K562 (cell line): Measurements from ENCODE around the gene DHCR24.

ENCODE experiments used
- CEBPB ChIP-seq: fragments of 450-650 bp; IDR thresholded peaks from 2 replicates; pipeline ENCODE4 v1.6.1; 2016; ENCODE audit warnings: missing genetic modification characterization, missing compliant biosample characterization
- CHD2 ChIP-seq: IDR thresholded peaks from 2 replicates; pipeline ENCODE4 v1.6.1; 2011; ENCODE audit warnings: low read depth, low read length
- GTF2F1 ChIP-seq: IDR thresholded peaks from 2 replicates; pipeline ENCODE4 v1.6.1; 2011; ENCODE audit warnings: low read depth, low read length, improper control_type of control experiment
- HNRNPL ChIP-seq: fragments of 200-400 bp; formaldehyde crosslinking; IDR thresholded peaks from 2 replicates; pipeline ENCODE4 v1.6.1; 2017; ENCODE audit warnings: low read depth, mild to moderate bottlenecking, low read length
- MYNN ChIP-seq, 2 experiments: sonication (generic); formaldehyde crosslinking in 1 of 2; IDR thresholded peaks; 2 replicates each; pipeline versions ENCODE4 v1.5.0 to v1.6.1; 2016 to 2020; ENCODE audit warnings: antibody characterized with exemption in 1 of 2, missing genetic modification reagents in 1 of 2
- POLR2AphosphoS5 ChIP-seq: IDR thresholded peaks from 2 replicates; pipeline ENCODE4 v1.6.1; 2011; ENCODE audit warnings: mild to moderate bottlenecking, low read depth, low read length, moderate library complexity; ENCODE audit not compliant: control insufficient read depth, insufficient read depth
- ZZZ3 ChIP-seq: fragments of 450-650 bp; IDR thresholded peaks from 2 replicates; pipeline ENCODE4 v1.6.1; 2016; ENCODE audit warnings: antibody characterized with exemption, mild to moderate bottlenecking, moderate library complexity
- TF ChIP-seq, protein P1 (sequence below): sonication (generic); formaldehyde crosslinking; IDR thresholded peaks from 2 replicates; pipeline ENCODE4 v1.9.0; 2022; ENCODE audit warnings: mild to moderate bottlenecking, missing genetic modification reagents
- TF ChIP-seq, protein P2 (sequence below), 2 experiments: fragments of 450-650 bp; formaldehyde crosslinking in 1 of 2; IDR thresholded peaks; 2 replicates each; pipeline versions ENCODE4 v1.4.0 to v1.6.1; 2014 to 2020; ENCODE audit warnings: mild to moderate bottlenecking in 2 of 2, borderline replicate concordance in 1 of 2, low read depth in 1 of 2
- TF ChIP-seq, protein P3 (sequence below), 3 experiments: IDR thresholded peaks in 2 of 3; conservative IDR thresholded peaks in 1 of 3; 2 replicates each; pipeline ENCODE4 v1.5.1; 2011 to 2012; ENCODE audit warnings: low read length in 3 of 3, mild to moderate bottlenecking in 3 of 3, control low read depth in 2 of 3, improper control_type of control experiment in 1 of 3, inconsistent platforms in 1 of 3, low read depth in 1 of 3, mixed read lengths in 1 of 3, moderate library complexity in 1 of 3; ENCODE audit not compliant: insufficient read depth in 2 of 3
- TF ChIP-seq, protein P4 (sequence below): fragments of 250-450 bp; sonication (Bioruptor Pico); IDR thresholded peaks from 2 replicates; pipeline ENCODE4 v1.5.0; 2021
- TF ChIP-seq, protein P5 (sequence below): fragments of 450-650 bp; IDR thresholded peaks from 2 replicates; pipeline ENCODE4 v1.6.1; 2016

DNA sequence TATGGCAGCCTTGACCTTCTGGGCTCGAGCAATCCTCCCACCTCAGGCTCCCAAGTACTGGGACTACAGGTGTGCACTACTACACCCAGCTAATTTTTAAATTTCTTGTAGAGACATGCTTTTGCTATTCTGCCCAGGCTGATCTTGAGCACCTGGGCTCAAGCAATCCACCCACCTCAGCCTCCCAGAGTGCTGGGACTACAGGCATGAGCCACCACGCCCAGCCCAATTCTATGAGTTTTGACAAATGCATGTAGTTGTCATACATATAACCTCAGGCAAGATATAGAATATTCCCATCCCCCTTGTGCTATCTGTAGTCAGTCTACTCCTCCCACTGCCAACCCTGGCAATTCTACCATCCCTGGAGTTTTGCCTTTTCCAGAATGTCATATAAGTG is 47.2 kb downstream of the DHCR24 start:
- TF ChIP-seq GTF2F1 (no peak), POLR2AphosphoS5 (no peak), MYNN (IDR thresholded peaks at IDR 0.05) (no peak), MYNN (CRISPR knock-in tag; IDR thresholded peaks at IDR 0.05) (no peak), CHD2 (no peak), ZZZ3 (no peak), CEBPB (tag) (no peak), HNRNPL (no peak)
- TF ChIP-seq, protein P1, sequence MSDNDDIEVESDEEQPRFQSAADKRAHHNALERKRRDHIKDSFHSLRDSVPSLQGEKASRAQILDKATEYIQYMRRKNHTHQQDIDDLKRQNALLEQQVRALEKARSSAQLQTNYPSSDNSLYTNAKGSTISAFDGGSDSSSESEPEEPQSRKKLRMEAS (CRISPR knock-in tag): no peak
- TF ChIP-seq, protein P2, sequence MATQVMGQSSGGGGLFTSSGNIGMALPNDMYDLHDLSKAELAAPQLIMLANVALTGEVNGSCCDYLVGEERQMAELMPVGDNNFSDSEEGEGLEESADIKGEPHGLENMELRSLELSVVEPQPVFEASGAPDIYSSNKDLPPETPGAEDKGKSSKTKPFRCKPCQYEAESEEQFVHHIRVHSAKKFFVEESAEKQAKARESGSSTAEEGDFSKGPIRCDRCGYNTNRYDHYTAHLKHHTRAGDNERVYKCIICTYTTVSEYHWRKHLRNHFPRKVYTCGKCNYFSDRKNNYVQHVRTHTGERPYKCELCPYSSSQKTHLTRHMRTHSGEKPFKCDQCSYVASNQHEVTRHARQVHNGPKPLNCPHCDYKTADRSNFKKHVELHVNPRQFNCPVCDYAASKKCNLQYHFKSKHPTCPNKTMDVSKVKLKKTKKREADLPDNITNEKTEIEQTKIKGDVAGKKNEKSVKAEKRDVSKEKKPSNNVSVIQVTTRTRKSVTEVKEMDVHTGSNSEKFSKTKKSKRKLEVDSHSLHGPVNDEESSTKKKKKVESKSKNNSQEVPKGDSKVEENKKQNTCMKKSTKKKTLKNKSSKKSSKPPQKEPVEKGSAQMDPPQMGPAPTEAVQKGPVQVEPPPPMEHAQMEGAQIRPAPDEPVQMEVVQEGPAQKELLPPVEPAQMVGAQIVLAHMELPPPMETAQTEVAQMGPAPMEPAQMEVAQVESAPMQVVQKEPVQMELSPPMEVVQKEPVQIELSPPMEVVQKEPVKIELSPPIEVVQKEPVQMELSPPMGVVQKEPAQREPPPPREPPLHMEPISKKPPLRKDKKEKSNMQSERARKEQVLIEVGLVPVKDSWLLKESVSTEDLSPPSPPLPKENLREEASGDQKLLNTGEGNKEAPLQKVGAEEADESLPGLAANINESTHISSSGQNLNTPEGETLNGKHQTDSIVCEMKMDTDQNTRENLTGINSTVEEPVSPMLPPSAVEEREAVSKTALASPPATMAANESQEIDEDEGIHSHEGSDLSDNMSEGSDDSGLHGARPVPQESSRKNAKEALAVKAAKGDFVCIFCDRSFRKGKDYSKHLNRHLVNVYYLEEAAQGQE (IDR thresholded peaks at IDR 0.05; ENCODE audit: borderline replicate concordance): no peak
- TF ChIP-seq, protein P2 (CRISPR knock-in tag; IDR thresholded peaks at IDR 0.05; ENCODE audit: low read depth): no peak
- TF ChIP-seq, protein P3, sequence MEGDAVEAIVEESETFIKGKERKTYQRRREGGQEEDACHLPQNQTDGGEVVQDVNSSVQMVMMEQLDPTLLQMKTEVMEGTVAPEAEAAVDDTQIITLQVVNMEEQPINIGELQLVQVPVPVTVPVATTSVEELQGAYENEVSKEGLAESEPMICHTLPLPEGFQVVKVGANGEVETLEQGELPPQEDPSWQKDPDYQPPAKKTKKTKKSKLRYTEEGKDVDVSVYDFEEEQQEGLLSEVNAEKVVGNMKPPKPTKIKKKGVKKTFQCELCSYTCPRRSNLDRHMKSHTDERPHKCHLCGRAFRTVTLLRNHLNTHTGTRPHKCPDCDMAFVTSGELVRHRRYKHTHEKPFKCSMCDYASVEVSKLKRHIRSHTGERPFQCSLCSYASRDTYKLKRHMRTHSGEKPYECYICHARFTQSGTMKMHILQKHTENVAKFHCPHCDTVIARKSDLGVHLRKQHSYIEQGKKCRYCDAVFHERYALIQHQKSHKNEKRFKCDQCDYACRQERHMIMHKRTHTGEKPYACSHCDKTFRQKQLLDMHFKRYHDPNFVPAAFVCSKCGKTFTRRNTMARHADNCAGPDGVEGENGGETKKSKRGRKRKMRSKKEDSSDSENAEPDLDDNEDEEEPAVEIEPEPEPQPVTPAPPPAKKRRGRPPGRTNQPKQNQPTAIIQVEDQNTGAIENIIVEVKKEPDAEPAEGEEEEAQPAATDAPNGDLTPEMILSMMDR (IDR thresholded peaks at IDR 0.05 in 2 of 3, conservative IDR thresholded peaks at IDR 0.05 in 1 of 3; ENCODE audit: insufficient read depth in 2 of 3, low read depth in 1 of 3, low read length in 3 of 3): no peak
- TF ChIP-seq, protein P4, sequence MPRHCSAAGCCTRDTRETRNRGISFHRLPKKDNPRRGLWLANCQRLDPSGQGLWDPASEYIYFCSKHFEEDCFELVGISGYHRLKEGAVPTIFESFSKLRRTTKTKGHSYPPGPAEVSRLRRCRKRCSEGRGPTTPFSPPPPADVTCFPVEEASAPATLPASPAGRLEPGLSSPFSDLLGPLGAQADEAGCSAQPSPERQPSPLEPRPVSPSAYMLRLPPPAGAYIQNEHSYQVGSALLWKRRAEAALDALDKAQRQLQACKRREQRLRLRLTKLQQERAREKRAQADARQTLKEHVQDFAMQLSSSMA (CRISPR knock-in tag): no peak
- TF ChIP-seq, protein P5, sequence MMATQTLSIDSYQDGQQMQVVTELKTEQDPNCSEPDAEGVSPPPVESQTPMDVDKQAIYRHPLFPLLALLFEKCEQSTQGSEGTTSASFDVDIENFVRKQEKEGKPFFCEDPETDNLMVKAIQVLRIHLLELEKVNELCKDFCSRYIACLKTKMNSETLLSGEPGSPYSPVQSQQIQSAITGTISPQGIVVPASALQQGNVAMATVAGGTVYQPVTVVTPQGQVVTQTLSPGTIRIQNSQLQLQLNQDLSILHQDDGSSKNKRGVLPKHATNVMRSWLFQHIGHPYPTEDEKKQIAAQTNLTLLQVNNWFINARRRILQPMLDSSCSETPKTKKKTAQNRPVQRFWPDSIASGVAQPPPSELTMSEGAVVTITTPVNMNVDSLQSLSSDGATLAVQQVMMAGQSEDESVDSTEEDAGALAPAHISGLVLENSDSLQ: no peak
